SK-MEL-5 (cell line): ENCODE results near the gene C1QTNF1. TPM values are rescaled to one million over a fixed set of nuclear protein-coding genes. Genes with fewer than 3 reads are reported as not detected.
"Not testable (repeated sequence)": the region's sequence is repeated elsewhere in the genome, so short reads cannot be mapped to it uniquely, and the experiment has no call there.

Experiments used
- DNase-seq: peaks from one replicate; pipeline ENCODE4 v3.0.0-alpha.2; 2016; ENCODE audit warnings: low read depth, low spot score
- in situ Hi-C: cut with HindIII; loops from 2 replicates; pipeline ENCODE4 v1.10.0; 2016; ENCODE audit warnings: low sequenced_read_pairs, high pct_unique_total_duplicates, low pct_unique_long_range_greater_than_20kb
- total RNA-seq: library from RNA; depleted of rRNA; stranded (reverse); fragments of >200 nt; shearing (Covaris generic); gene quantifications from 2 replicates; pipeline ENCODE4 v1.2.3, GENCODE V29; 2014

The C1QTNF1 gene
- total RNA-seq, 1 experiment from 2014 or later: 15.7 TPM

DNA sequence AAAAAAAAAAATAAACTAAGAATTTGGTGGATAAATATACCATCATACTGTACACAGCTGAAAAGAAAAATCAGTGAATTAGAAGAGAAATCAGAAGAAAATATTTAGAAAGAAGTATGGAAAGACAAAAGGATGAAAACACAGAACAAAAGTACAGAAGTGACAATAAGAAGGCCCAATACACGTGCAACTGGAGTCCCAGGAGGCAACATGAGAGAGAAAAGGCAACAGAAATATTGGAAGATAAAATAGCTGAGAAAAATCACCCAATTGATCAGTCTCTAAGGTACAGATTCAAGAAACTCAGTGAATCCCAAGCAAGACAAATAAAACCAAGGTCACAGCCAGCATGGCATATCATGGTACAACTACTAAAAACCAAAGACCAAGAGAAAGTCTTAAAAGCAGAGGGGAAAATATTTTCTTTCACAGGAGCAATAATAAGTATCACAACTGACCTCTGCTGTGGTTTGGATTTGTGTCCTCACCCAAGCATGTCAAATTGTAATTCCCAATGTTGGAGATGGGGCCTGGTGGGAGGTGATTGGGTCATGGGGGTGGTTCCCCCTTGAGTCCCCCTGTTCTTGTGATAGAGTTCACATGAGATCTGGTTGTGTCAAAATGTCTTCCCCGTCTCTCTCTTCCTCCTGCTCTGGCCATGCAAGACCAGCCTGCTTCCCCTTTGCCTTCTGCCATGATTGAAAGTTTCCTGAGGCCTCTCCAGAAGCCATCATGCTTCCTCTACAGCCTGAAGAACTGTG, 30.4 kb downstream of the C1QTNF1 start:
- DNase-seq: no peak
- in situ Hi-C loops: no loop called here

- in situ Hi-C loops: no loop called here
- no peak for DNase-seq
These were observed 31.2 kb downstream of the C1QTNF1 start for GRCh38 chr17:79055197-79055596.

DNA sequence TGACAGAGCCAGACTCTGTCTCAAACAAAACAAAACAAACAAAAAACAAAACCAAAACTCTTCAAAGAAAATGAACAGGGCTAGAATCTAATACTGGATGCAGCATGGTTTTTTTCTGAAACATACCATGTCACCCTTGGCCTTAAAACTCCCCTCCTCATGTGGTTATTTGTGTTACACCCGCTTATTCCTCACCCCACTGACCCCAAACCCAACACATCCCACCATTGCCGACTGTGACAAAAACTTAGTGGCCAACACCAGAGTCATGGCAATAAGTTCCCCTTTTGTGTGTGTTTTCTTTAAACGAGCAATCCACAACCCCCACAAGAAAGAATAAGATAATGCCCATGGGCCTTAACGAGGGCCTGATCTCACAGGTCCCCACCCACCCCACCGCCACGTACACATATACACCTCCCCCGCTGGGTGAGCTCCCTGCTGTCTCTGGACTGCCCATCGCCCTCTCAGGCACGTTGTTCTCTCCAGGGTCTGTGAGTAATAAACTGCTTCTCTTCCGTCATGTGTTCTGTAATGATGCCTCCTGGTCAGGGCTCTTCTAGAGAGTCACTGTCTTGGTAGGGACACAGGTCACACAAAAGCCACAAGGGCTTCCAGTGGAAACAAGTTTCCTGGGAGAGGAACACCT, 33.9 kb downstream of the C1QTNF1 start:
- no peak for DNase-seq
- in situ Hi-C loops: no loop called here

DNA sequence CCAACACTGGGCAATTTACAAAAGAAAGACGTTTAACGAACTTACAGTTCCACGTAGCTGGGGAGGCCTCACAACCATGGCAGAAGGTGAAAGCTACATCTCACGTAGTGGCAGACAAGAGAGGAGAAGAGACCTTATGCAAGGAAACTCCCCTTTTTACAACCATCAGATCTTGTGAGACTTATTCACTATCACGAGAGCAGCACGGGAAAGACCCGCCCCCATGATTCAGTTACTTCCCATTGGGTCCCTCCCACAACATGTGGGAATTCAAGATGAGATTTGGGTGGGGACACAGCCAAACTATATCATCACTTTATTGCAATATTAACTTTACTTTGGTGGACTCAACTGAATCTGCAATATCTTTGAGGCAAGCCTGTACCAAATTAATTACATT, 38.7 kb downstream of the C1QTNF1 start:
- DNase-seq: peak; percentile 77
- in situ Hi-C loops: no loop called here

DNA sequence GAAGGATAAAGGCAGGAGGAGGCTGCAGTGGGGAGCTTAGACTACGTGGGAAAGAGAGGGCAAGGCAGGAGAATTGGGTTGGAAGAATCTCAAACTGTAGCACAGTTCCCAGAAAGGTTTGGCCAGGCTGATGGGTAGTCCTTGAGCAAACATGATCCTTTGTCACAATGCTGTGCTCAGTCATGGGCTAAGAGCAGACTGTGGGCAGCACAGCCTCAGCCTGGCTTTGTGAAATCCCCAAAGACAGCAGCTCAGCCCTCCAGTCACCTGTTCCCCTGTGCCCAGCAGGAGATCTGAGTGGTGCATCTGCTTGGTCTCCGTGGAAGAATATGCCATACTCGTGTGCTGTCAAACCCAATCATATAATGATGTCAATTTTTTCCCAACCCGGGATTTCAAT, 40.1 kb downstream of the C1QTNF1 start:
- DNase-seq: no peak
- in situ Hi-C loops: no loop called here

- peak; percentile 90 for DNase-seq
- in situ Hi-C loops: no loop called here
These were observed 41.2 kb downstream of the C1QTNF1 start for GRCh38 chr17:79065105-79065670.

DNA sequence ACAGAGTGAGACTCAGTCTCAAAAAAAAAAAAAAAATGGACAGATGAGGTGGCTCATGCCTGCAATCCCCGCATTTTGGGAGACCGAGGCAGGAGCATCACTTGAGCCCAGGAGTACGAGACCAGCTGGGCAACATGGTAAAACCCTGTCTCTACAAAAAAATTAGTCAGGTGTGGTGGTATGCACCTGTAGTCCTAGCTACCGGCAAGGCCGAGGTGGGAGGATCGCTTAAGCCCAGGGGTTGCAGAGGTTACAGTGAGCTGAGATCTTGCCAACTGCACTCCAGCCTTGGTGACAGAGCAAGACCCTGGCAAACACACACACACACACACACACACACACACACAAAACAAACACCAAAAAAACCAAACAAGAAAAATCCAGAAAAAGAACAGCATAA, 43.0 kb downstream of the C1QTNF1 start:
- no peak for DNase-seq
- in situ Hi-C loops: no loop called here

- no peak for DNase-seq
- in situ Hi-C loops: no loop called here
These were observed 46.4 kb downstream of the C1QTNF1 start for GRCh38 chr17:79070266-79070880.

- DNase-seq: no peak
- in situ Hi-C loops: no loop called here
These were observed 47.3 kb downstream of the C1QTNF1 start for GRCh38 chr17:79071161-79071740.

- DNase-seq: no peak
- in situ Hi-C loops: no loop called here
These were observed 48.6 kb downstream of the C1QTNF1 start for GRCh38 chr17:79072544-79072943.

- in situ Hi-C loops: no loop called here
- DNase-seq: no peak
These were observed 49.2 kb downstream of the C1QTNF1 start for GRCh38 chr17:79073016-79073705.

GRCh38 chr17:79073706-79074088, 49.7 kb downstream of the C1QTNF1 start:
- in situ Hi-C loops: no loop called here
- no peak for DNase-seq

GRCh38 chr17:79074121-79074648, 50.2 kb downstream of the C1QTNF1 start:
- in situ Hi-C loops, DNase-seq: not testable (repeated sequence)

- in situ Hi-C loops: no loop called here
- peak; percentile 96 for DNase-seq
These were observed 50.9 kb downstream of the C1QTNF1 start, which contains the start of gene ENGASE for GRCh38 chr17:79074649-79075445. Gene ENGASE, plus strand, starts transcription at chr17:79074824. Its CDS starts 121 bp downstream, at chr17:79074945.

DNA sequence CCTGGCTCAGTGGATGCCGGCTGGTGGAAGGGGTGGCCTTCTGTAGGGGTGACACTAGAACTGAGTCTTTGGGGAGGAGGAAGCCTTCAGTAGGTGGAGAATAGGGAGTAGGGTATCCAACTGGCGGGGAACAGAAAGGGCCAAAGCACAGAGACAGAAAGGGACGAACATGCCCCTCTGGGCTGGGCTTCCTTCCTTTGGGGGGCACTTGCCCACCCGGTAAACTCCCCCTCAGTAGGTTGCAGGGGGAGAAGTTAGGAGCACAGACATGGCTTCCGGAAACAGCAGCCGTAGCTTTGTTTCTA, 51.4 kb downstream of the C1QTNF1 start:
- in situ Hi-C loops: no loop called here
- DNase-seq: no peak

- in situ Hi-C loops: no loop called here
- DNase-seq: no peak
These were observed 52.0 kb downstream of the C1QTNF1 start for GRCh38 chr17:79075861-79076406.

DNA sequence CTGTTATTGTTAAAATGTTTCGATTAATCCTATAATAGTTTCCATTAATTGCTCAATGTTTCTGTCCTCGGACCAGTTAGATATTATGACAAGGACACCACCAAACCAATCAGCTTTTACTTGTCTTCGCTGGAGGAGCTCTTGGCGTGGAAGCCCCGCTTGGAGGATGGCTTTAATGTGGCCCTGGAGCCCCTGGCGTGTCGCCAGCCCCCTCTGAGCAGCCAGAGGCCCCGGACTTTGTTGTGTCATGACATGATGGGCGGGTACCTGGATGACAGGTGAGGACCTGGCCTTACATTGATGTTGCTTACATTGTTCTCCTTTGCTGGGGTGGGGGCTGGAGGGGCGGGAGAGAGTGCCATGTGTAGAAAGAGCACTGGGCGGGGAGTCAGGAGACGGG, 53.6 kb downstream of the C1QTNF1 start:
- in situ Hi-C loops: no loop called here
- no peak for DNase-seq
